HepG2 (cell line): ENCODE results near the gene IMPDH2. TPM values are rescaled to one million over a fixed set of nuclear protein-coding genes. Genes with fewer than 3 reads are reported as not detected.

Experiments
- AKNA ChIP-seq: sonication (generic); formaldehyde crosslinking; IDR thresholded peaks from 2 replicates; pipeline ENCODE4 v1.4.0; 2020; ENCODE audit warnings: missing genetic modification reagents, borderline replicate concordance
- EZH2 ChIP-seq: conservative IDR thresholded peaks from 2 replicates; pipeline ENCODE4 v1.6.1; 2012; ENCODE audit warnings: mild to moderate bottlenecking, low read depth, low read length, moderate library complexity
- IRF9 ChIP-seq: sonication (generic); formaldehyde crosslinking; IDR thresholded peaks from 2 replicates; pipeline ENCODE4 v1.8.0; 2022; ENCODE audit warnings: missing genetic modification reagents, mild to moderate bottlenecking, borderline replicate concordance
- MLX ChIP-seq: IDR thresholded peaks from 2 replicates; pipeline ENCODE4 v1.6.1; 2016
- NCOA2 ChIP-seq: sonication (generic); formaldehyde crosslinking; IDR thresholded peaks from 2 replicates; pipeline ENCODE4 v1.8.0; 2022; ENCODE audit warnings: inconsistent platforms
- NFIC ChIP-seq: IDR thresholded peaks from 2 replicates; pipeline ENCODE4 v1.6.1; 2012; ENCODE audit warnings: mild to moderate bottlenecking, low read length, inconsistent platforms
- PCBP1 ChIP-seq: fragments of 200-400 bp; formaldehyde crosslinking; IDR thresholded peaks from 2 replicates; pipeline ENCODE4 v1.6.1; 2017; ENCODE audit warnings: mild to moderate bottlenecking, low read depth, low read length, borderline replicate concordance
- RELA ChIP-seq: sonication (generic); formaldehyde crosslinking; IDR thresholded peaks from 2 replicates; pipeline ENCODE4 v1.4.0; 2020; ENCODE audit warnings: missing genetic modification reagents
- SOX6 ChIP-seq, 2 experiments: fragments of 450-650 bp in 1 of 2; sonication (generic) in 1 of 2; formaldehyde crosslinking in 1 of 2; IDR thresholded peaks; 2 replicates each; pipeline versions ENCODE4 v1.4.0 to v1.6.1; 2017 to 2020; ENCODE audit warnings: antibody characterized with exemption in 1 of 2, mild to moderate bottlenecking in 1 of 2, missing genetic modification reagents in 1 of 2
- SP1 ChIP-seq, 2 experiments: fragments of 450-650 bp in 1 of 2; sonication (generic) in 1 of 2; formaldehyde crosslinking in 1 of 2; IDR thresholded peaks; 2 replicates each; pipeline versions ENCODE4 v1.4.0 to v1.6.1; 2016 to 2020; ENCODE audit warnings: missing genetic modification reagents in 1 of 2
- THRA ChIP-seq: sonication (generic); formaldehyde crosslinking; IDR thresholded peaks from 2 replicates; pipeline ENCODE4 v1.4.0; 2020; ENCODE audit warnings: missing genetic modification reagents, borderline replicate concordance
- ZBTB25 ChIP-seq: IDR thresholded peaks from 2 replicates; pipeline ENCODE4 v1.6.1; 2018; ENCODE audit warnings: missing genetic modification reagents
- ZMAT3 ChIP-seq: sonication (generic); formaldehyde crosslinking; conservative IDR thresholded peaks from 2 replicates; pipeline ENCODE4 v1.7.0; 2021; ENCODE audit warnings: missing genetic modification reagents
- ZNF292 ChIP-seq: sonication (generic); formaldehyde crosslinking; IDR thresholded peaks from 2 replicates; pipeline ENCODE4 v1.8.1; 2022; ENCODE audit warnings: mild to moderate bottlenecking, low read depth, missing genetic modification reagents, borderline replicate concordance
- ZNF564 ChIP-seq: sonication (generic); formaldehyde crosslinking; IDR thresholded peaks from 2 replicates; pipeline ENCODE4 v1.8.1; 2023; ENCODE audit warnings: mild to moderate bottlenecking, missing genetic modification reagents
- ZNF597 ChIP-seq: sonication (generic); formaldehyde crosslinking; IDR thresholded peaks from 2 replicates; pipeline ENCODE4 v1.5.0; 2020; ENCODE audit warnings: missing genetic modification reagents
- polyA plus RNA-seq, 8 experiments: library from polyadenylated mRNA; depleted of rRNA in 3 of 8; stranded (reverse) in 7 of 8; unstranded in 1 of 8; fragments of >200 nt; fragmentation: Illumina TruSeq in 4 of 8; extraction: Trizol in 4 of 8; gene quantifications; 2 replicates each; pipeline versions ENCODE4 v1.2.1 to v1.2.3, GENCODE V29; 2011 to 2016; ENCODE audit warnings: low read depth in 4 of 8, missing spikeins in 1 of 8, mixed read lengths in 1 of 8; ENCODE audit not compliant: insufficient read depth in 1 of 8
- total RNA-seq, 5 experiments: library from RNA; depleted of rRNA; stranded (reverse); fragments of >200 nt; fragmentation: Illumina TruSeq; extraction: Trizol; gene quantifications; 2 replicates each; pipeline ENCODE4 v1.2.3, GENCODE V29; 2016; ENCODE audit warnings: low read depth in 1 of 5

The IMPDH2 gene
- total and polyA plus RNA-seq, 2 of the 13 experiments (the other 11 are each of a cell fraction or from before 2014, with no cell fraction given): 248 to 260 TPM

- TF ChIP-seq MLX (CRISPR knock-in tag): peak; percentile 51; the same call in 1 of the 2 replicates
- 0 out of 2 replicates have a peak, but pooled peaks have one; percentile 63 for TF ChIP-seq NCOA2 (CRISPR knock-in tag)
- no peak for TF ChIP-seq SOX6 (IDR thresholded peaks at IDR 0.05)
- peak; percentile 71 for TF ChIP-seq SOX6 (CRISPR knock-in tag; IDR thresholded peaks at IDR 0.05)
- TF ChIP-seq ZNF597 (CRISPR knock-in tag): 0 out of 2 replicates have a peak, but pooled peaks have one; percentile 76
- 0 out of 2 replicates have a peak, but pooled peaks have one; percentile 71 for TF ChIP-seq AKNA
- TF ChIP-seq ZNF564 (CRISPR knock-in tag): peak; percentile 61; the same call in 1 of the 2 replicates
- TF ChIP-seq NFIC: no peak
- peak; percentile 92 for TF ChIP-seq ZMAT3 (CRISPR knock-in tag)
- TF ChIP-seq ZBTB25 (CRISPR knock-in tag): peak; percentile 93
- TF ChIP-seq EZH2: no peak
- TF ChIP-seq SP1 (IDR thresholded peaks at IDR 0.05): no peak
- TF ChIP-seq SP1 (CRISPR knock-in tag; IDR thresholded peaks at IDR 0.05): peak; percentile 85
- 0 out of 2 replicates have a peak, but pooled peaks have one; percentile 22 for TF ChIP-seq RELA
- TF ChIP-seq PCBP1: no peak
- no peak for TF ChIP-seq ZNF292 (CRISPR knock-in tag)
- TF ChIP-seq IRF9: peak; percentile 98; the same call in 1 of the 2 replicates
- TF ChIP-seq THRA: 0 out of 2 replicates have a peak, but pooled peaks have one; percentile 43
Observed at GRCh38 chr3:49028673-49029562, at the start of gene IMPDH2 (continued).
